Right renal pelvis (tissue), 4 donors: ENCODE results near the gene TUT1. TPM values are rescaled to one million over a fixed set of nuclear protein-coding genes. Genes with fewer than 3 reads are reported as not detected.
A peak's percentile ranks its signal among the peaks of the same experiment; 100 is the strongest.
"Not testable (repeated sequence)": the region's sequence is repeated elsewhere in the genome, so short reads cannot be mapped to it uniquely, and the experiment has no call there.

ENCODE experiments used
- DNase-seq, 4 donors: peaks; one replicate each; pipeline ENCODE4 v3.0.0-alpha.2; 2013; ENCODE audit warnings: low read depth in 4 of 4, low spot score in 3 of 4, missing footprints in 1 of 4
- polyA plus RNA-seq, 4 donors: library from polyadenylated mRNA; unstranded; fragments of 120-200 nt; gene quantifications; one replicate each; pipeline ENCODE4 v1.2.1, GENCODE V29; 2013; ENCODE audit not compliant: insufficient read length in 4 of 4

The TUT1 gene, protein sequence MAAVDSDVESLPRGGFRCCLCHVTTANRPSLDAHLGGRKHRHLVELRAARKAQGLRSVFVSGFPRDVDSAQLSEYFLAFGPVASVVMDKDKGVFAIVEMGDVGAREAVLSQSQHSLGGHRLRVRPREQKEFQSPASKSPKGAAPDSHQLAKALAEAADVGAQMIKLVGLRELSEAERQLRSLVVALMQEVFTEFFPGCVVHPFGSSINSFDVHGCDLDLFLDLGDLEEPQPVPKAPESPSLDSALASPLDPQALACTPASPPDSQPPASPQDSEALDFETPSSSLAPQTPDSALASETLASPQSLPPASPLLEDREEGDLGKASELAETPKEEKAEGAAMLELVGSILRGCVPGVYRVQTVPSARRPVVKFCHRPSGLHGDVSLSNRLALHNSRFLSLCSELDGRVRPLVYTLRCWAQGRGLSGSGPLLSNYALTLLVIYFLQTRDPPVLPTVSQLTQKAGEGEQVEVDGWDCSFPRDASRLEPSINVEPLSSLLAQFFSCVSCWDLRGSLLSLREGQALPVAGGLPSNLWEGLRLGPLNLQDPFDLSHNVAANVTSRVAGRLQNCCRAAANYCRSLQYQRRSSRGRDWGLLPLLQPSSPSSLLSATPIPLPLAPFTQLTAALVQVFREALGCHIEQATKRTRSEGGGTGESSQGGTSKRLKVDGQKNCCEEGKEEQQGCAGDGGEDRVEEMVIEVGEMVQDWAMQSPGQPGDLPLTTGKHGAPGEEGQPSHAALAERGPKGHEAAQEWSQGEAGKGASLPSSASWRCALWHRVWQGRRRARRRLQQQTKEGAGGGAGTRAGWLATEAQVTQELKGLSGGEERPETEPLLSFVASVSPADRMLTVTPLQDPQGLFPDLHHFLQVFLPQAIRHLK
- 10 to 100 TPM; 22.2 to 25.5 (median 23.7) TPM for polyA plus RNA-seq

DNA sequence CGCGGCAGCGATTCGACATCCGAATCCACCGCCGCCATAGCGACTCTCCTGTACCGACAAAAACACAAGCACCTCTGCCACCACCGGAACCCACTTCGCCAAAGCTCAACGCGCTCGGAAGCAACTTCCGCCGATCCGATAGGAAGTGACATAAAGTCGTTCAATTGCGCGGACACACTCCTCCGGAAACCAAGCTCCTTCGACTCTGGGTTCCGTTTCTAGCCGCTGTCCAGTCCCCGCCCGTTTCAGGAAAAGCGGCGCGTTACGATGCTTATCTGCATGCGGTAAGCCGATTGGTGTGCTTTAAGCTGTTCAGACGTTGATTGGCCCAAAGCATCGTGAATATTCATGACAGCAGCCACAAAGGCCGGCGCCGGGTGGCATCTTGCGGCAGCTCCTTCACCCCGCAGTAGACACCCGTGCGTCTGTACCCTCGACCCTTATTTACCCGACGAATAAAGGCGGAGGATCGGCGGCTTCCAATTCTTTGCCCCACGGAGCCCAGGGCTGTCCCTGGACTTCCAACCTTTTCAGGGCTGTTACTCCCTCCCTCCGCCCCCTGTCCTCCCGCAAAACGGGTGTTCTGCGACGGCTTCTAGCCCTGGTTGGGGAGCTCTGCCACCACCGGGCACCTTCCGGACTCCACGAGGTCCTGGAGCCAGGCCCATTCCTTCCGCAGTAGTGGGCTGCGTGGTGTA is at the start of gene TUT1:
TSS of gene TUT1 (minus strand) at position 76 of the 698 bp plus-strand sequence. CDS start at position 38, 38 bp downstream.
- peak; percentile 97 to 99 (median 98) for DNase-seq

DNA sequence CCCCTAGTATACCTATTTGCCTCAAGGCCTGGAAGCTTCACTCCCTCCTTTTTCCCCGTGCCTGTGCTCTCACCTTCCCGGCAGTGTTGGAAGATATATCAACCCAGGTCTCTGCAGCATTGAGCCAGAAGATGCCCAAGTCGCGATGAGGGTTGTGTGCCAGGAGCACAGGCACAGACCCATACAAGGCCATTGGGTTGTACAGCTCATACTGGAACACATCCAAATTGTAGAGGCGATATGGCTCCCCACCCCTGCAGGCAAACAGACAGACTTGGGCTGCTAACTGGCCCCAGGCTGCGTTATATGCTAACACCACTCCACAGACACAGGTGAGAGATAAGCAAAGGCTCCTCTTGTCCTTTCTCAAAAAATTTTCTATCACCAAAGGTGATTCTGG is 41.2 kb upstream of the TUT1 start:
- no peak for DNase-seq

DNA sequence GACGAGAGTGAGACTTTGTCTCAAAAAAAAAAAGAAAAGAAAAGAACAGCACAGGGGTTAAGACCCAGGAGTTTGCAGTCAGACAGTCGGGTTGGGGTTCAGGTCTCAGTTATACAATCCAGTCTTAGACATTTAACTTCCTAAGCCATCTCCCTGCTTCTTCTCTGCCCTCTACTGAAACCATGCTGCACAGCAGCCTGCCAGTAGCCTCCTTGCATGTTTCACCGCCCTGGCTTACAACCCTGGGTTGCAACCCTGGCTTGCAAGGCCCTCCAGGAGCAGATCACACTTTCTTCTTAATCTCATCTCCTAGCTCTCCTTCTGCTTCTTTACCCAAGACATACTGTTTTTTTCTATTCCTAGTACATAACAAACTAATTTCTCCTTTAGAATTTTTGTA is 36.4 kb upstream of the TUT1 start:
- no peak for DNase-seq

DNA sequence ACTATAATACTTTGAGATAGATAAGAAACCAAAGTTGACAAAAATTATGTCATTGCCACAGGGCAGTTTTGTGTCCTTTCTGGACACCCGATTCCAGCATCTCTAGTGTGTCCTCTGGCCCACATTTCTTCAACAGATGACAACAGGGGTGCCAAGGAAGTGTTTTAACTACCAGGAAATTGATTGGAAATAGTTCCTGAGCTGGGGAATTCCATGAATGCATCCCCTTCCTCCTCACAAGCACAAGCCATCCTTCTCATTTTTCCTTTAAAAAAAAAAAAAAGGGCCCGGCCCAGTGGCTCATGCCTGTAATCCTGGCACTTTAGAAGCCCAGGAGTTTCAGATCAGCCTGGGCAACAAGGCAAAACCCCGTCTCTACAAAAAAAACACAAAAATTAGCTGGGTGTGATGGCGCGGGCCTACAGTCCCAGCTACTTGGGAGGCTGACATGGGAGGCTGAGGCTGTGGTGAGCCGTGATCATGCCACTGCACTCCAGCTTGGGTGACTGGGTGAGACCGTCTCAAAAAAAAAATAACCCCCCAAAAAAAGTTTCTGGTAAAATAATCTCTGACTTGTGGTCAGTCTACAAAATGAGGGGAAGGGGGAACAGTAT is 31.3 kb upstream of the TUT1 start:
- no peak for DNase-seq

DNA sequence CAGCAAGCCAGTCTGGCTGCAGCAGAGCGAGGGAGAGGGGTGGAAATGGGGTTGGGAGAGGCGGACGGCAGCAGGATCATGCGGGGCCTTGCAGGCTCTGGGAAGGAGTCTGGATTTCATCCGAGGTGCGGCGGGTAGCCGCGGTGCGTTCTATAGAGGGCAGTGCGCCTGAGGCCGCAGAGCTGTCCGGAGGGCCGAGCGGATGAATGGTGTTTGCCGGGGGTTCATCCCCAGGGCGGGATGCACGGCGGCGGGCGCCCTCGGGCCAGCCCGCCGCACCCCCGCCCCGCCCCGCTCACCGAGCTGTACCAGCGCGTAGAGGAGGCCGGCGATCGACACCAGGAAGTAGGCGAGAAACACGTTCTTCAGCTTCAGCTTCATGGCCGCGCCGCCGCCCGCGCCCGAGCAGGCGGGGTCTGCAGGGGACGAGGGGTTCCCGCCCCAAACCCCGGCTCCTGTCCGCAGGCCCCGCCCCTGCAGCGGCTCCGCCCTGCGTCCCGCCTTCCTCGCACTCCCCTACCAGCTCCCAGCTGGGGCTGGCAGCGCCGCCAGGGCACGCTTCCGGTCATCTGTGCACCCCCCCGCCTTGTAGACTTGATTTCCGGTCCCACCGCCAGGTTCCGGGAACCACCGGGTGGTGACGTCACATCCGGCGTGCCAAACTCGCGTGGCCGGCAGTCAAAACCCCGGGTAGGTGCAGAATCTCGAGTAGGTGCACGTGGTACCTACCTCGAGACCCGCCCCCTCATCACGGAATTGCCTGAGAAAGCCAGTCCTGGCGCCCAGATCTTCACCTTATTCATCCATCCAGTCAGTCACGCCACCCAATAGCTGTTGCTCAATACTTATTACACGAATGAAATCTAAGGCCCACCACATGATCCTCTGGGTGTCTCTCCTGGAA is 30.5 kb upstream of the TUT1 start, which contains the start of gene B3GAT3:
TSS of gene B3GAT3 (minus strand) at position 420 of the 904 bp plus-strand sequence. CDS start at position 381, 39 bp downstream.
- peak; percentile 87 to 94 (median 92) for DNase-seq

DNA sequence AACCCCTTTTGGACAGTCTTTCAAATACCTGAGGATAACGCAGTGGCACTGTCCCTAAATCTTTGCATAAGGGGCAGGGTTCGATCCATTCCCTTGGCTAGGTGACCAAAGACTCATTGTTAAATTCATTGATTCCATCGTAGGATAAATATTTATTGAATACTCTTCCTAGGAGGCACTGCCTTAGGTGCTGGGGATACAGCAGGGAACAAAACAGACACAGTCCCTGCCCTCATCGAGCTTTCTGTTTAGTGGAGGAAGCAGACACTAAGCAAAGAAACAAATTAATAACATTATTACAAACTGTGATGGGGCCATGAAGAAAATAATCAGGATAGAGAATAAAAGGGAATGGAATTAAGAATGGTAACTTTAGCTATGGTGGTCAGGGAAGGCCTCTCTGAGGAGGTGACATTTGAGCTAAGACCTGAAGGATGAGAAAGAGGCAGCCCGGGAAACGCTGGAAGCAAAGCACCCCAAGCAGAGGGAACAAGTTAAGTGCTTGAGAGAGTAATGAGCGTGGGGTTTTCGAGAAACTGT is 29.8 kb upstream of the TUT1 start:
- DNase-seq: no peak

DNA sequence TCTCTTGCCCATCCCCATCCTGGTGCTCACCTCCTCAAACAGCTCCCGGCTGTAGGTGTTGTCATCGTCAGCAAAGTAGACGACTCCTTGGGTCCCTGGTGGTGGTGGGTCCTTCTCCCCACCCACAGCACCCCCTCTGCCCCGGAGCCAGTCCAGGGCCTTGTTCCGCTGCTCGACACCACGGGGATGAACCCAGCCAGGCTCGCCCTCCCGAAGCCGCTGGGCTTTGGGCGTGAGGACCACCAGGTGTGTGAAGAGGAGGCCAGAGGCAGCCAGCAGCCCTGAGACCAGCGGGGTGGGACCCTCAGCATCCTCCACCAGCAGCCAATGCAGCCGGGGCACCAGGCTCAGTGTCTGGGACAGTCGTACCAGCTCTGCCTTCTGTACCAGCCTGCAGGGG is 25.6 kb upstream of the TUT1 start:
- not testable (repeated sequence) for DNase-seq

DNA sequence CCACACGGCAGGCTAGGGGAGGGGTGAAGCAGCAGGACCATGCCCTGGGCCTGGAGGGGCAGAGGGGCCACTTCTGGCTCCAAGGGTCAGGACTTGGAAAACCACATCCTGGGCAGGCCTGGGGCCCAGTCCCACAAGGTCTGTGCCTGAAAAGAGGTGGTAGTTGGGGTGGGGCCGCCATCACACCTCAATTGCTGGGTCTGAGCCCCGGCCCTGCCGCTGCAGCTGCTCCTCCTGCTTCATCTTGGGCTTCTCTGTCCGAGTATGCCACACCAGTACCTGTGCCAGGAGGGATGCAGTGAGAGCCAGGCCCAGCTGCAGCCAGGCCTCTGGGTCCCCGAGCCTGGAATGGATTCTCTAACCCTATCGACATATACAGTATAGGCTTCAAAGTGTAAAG is 24.2 kb upstream of the TUT1 start:
- no peak for DNase-seq

DNA sequence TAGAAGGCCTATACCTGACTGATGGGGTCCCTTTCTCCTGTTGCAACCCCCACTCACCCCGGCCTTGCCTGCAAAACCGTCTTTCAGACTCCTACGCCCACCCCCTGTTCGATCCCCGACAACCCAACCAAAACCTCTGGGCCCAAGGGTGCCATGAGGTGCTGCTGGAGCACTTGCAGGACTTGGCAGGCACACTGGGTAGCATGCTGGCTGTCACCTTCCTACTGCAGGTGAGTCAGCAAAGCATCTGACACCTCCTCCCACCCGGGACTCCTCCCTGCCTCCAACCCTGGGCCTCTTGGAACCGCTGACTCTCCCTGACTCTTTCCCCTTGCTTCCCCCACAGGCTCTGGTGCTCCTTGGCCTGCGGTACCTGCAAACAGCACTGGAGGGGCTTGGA is 23.0 kb upstream of the TUT1 start:
- DNase-seq: no peak

DNA sequence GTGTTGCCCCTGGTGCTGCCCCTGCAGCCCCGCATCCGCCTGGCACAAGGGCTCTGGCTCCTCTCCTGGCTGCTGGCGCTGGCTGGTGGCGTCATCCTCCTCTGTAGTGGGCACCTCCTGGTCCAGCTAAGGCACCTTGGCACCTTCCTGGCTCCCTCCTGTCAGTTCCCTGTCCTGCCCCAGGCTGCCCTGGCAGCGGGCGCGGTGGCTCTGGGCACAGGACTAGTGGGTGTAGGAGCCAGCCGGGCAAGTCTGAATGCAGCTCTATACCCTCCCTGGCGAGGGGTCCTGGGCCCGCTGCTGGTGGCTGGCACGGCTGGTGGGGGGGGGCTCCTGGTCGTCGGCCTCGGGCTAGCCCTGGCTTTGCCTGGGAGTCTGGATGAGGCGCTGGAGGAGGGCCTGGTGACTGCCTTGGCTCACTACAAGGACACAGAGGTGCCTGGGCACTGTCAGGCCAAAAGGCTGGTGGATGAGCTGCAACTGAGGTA is 22.0 kb upstream of the TUT1 start:
- DNase-seq: no peak

DNA sequence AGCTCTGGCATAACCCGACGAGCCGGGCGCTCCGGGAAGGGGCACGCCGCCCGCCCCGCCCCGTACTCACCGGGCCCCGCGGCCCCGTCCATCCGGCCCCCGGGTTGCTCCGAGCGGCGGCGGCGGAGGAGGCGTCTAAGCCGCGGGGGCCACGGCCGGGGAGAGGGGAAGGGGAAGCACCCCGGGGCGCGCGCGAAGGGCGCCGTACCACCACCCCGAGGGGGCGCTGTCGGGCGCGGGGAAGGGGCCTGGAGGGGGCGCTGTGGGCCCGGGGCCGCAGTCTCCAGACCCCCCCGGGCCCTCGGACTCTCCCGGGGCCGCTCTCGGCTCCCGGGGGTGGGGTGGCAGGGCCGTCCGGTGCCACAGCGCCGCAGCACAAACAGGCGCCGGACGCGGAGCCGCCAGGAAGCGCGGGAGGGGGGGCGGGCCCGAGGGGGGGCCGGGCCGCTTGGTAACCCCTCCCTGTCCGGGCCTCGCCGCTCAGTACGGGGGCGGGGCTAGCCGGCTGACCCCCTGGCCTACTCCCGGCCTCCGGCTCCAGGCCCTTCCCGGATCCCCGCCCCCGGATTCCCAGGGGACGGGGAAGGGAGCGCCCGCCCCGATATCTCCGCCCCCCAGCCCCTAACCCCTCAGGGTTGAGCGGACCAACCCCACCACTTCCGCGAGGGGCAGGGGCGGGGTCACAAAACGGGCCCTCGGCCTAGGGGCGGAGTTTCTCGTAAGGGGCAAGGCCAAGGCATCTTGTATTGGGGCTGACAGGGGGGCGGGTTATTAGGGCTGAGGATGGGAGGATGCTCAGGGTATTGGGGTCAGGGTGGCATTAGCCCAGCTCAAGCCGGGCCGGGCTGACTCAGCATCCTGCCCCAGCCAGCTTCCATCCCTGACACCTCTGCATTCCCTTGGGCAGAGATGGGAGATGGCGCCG is 21.3 kb upstream of the TUT1 start, which contains the start of the genes EML3 and ROM1:
TSS of gene EML3 (minus strand) at position 410 of the 925 bp plus-strand sequence. CDS start at position 92, 318 bp downstream.
TSS of gene ROM1 (plus strand) at position 892 of the 925 bp plus-strand sequence. CDS start at position 917, 25 bp downstream.
- no peak for DNase-seq

DNA sequence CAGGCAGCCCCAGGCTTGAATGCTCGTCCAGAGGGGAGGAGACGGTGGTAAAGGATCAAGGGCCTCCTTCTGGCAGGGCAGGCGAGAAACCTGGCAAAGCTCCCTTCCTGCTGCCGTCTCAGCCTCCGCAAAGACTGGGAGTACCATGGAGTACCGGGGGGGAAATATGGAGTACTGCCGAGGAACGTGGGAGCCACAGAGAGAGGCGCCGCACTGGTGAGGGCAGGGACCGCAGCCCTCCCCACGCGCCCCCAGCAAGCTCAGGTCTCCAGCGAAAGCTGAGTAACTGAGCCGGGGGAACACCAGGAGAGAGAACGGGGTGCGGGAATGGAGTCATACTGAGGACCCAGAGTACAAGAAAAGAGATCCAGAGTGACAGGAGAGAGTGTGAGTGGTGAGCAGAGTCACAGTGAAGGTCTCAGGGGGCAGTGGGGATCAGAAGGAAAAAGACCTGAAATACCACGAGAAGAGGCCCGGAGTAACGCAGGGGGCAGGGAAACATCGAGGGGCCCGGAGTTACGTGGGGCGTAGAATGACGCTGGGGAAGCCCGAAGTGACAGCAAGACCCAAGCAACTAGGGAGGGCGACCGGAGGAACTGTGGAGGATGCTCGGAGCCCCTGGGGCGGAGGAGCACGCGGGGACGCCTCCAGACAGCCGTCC is 20.5 kb upstream of the TUT1 start:
- no peak for DNase-seq

DNA sequence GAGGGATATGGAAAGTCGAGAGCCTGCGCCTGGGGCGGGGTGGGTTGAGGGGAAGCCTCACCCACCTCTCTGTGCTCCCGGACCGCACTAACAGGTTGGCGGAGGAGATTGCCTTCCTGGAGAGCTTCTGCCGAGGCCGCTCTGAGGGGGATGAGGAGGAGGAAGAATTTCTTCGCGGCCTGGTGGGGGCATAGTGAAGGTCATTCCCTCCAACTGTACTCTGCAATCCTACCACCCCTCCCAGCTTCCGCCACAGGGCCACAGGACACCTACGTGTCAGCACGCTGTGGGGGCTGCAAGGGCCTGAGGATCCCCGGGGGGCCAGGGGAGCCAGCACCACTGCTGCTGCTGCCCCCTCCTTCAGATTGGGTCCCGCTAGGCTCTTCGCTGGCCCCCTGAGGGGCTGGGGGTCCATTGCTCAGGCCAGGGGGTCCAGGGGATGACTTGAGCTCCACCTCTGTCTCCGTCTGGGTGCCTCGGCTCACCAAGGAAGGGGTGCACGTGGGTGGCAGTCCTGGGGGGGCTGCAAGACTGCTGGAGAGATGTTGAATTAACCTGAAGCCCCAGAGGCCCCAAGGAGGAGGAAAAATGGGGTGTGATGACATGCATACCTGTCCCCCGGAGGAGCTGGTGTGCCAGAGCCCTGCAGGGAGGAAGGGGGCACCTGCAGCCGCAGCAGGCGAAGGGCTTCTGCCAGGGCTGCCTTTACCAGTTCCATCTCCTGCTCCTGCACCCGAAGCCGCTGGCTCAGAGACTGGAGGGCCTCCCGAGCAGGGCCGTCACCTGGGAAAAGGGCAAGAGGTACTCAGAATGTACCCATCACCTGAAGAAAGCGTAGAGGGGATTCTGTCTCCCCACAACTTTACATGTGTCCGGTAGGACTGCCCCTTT is 19.7 kb upstream of the TUT1 start:
- no peak for DNase-seq

DNA sequence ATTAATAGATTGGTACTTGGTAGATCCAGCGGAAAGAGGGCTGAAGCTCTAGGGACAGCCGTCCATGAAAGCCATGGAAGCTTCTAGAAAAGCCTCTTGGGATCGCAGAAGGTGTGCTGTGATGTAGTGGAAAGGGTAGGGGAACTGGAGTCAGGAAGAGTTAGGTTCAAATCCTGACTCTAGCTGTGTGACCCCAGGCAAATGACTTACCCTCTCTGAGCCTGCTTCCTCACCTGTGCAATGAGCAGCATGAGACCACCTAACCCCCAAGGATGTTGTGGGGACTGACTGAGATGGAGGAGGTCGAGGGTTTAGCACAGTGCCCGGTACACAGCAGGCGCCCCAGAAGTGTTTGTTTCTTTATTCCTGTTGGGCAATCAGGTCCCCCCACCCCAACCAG is 19.1 kb upstream of the TUT1 start:
- DNase-seq: no peak

DNA sequence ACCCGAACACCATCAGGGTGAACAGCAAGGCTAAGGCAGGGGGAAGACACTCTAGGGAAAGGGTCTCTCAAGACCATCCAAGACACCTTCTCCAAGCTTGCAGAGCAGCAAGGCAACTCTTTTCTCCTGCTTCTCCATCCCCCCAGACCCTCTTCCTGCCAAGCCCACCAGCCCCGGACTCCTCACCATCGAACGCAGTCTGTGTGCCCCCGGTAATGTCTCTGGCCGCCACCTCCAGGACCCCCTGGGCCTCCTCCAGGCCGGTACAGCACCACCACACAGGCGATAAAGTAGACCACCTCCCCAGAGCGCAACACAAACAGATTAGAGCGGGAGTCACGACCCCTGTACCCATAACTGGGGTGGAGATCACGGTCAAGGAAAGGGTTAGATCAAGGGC is 17.5 kb upstream of the TUT1 start:
- DNase-seq: no peak

DNA sequence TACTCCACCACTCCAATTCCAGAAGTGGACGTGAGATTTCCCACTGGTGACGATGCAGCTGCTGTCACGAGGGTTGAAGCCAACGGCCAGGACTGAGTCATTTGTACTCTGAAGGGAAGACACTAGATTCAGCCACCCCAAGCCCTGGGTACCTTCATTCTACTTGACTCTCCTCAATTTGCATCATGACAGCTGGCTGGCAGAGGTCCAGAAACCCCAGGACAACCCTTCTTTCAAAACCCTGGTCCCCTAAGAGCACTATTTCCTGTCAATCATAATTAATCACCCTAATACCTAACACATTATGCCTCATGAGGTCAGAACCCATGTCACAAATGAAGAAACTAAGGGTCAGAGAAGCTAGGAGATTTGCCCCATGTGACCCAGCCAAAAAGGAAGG is 16.4 kb upstream of the TUT1 start:
- no peak for DNase-seq
